Measurements from ENCODE around the gene IL5.
"Not testable (repeated sequence)": the region's sequence is repeated elsewhere in the genome, so short reads cannot be mapped to it uniquely, and the experiment has no call there.

The IL5 gene

GRCh38 chr5:132543472-132544201 is at the start of gene IL5:
Gene IL5 (minus strand): TSS chr5:132543522. CDS start chr5:132543478, 44 bp downstream.
- no peak for DNase-seq (ENCODE audit: low read depth)
- H3K4me3 ChIP-seq (ENCODE audit: low read depth, low read length) = no peak within 1 kb of the TSS

- DNase-seq (ENCODE audit: low read depth) = peak; percentile 17
- H3K4me3 ChIP-seq (ENCODE audit: low read depth, low read length) = no peak overlapping the region
Measured at GRCh38 chr5:132592521-132592920, 49.2 kb upstream of the IL5 start.

- no peak overlapping the region for H3K4me3 ChIP-seq (ENCODE audit: low read depth, low read length)
- no peak for DNase-seq (ENCODE audit: low read depth)
Measured at GRCh38 chr5:132591145-132591544, 47.8 kb upstream of the IL5 start.

GRCh38 chr5:132589467-132589866 is 46.1 kb upstream of the IL5 start:
- DNase-seq (ENCODE audit: low read depth) = no peak
- no peak overlapping the region for H3K4me3 ChIP-seq (ENCODE audit: low read depth, low read length)

- no peak for DNase-seq (ENCODE audit: low read depth)
- no peak overlapping the region for H3K4me3 ChIP-seq (ENCODE audit: low read depth, low read length)
Measured at GRCh38 chr5:132586063-132586462, 42.7 kb upstream of the IL5 start.

GRCh38 chr5:132584560-132584959 is 41.2 kb upstream of the IL5 start:
- not testable (repeated sequence) for DNase-seq (ENCODE audit: low read depth); H3K4me3 ChIP-seq (ENCODE audit: low read depth, low read length)

- H3K4me3 ChIP-seq (ENCODE audit: low read depth, low read length) = no peak overlapping the region
- no peak for DNase-seq (ENCODE audit: low read depth)
Measured at GRCh38 chr5:132576123-132576522, 32.8 kb upstream of the IL5 start.

GRCh38 chr5:132566657-132567056 is 23.3 kb upstream of the IL5 start:
- DNase-seq (ENCODE audit: low read depth) = no peak
- H3K4me3 ChIP-seq (ENCODE audit: low read depth, low read length) = no peak overlapping the region

- not testable (repeated sequence) for H3K4me3 ChIP-seq (ENCODE audit: low read depth, low read length); DNase-seq (ENCODE audit: low read depth)
Measured at GRCh38 chr5:132564555-132564954, 21.2 kb upstream of the IL5 start.

- DNase-seq (ENCODE audit: low read depth) = no peak
- H3K4me3 ChIP-seq (ENCODE audit: low read depth, low read length) = no peak overlapping the region
Measured at GRCh38 chr5:132561601-132562000, 18.3 kb upstream of the IL5 start.

- no peak for DNase-seq (ENCODE audit: low read depth)
- H3K4me3 ChIP-seq (ENCODE audit: low read depth, low read length) = no peak overlapping the region
Measured at GRCh38 chr5:132559383-132560060, 16.2 kb upstream of the IL5 start.

- peak overlapping the region; percentile 68 for H3K4me3 ChIP-seq (ENCODE audit: low read depth, low read length)
- DNase-seq (ENCODE audit: low read depth) = no peak
Measured at GRCh38 chr5:132557478-132558172, 14.3 kb upstream of the IL5 start.

GRCh38 chr5:132556763-132557477 is 13.6 kb upstream of the IL5 start, which contains the start of gene RAD50:
Gene RAD50 (plus strand): TSS chr5:132556977. CDS start chr5:132557325, 348 bp downstream.
- peak within 1 kb of the TSS; percentile 68 for H3K4me3 ChIP-seq (ENCODE audit: low read depth, low read length)
- peak; percentile 60 for DNase-seq (ENCODE audit: low read depth)

GRCh38 chr5:132556153-132556762 is 12.9 kb upstream of the IL5 start:
- DNase-seq (ENCODE audit: low read depth) = no peak
- H3K4me3 ChIP-seq (ENCODE audit: low read depth, low read length) = peak overlapping the region; percentile 68

- DNase-seq (ENCODE audit: low read depth) = no peak
- no peak overlapping the region for H3K4me3 ChIP-seq (ENCODE audit: low read depth, low read length)
Measured at GRCh38 chr5:132549576-132549975, 6.3 kb upstream of the IL5 start.

GRCh38 chr5:132548834-132549233 is 5.5 kb upstream of the IL5 start:
- not testable (repeated sequence) for H3K4me3 ChIP-seq (ENCODE audit: low read depth, low read length); DNase-seq (ENCODE audit: low read depth)

GRCh38 chr5:132547269-132547668 is 3.9 kb upstream of the IL5 start:
- no peak overlapping the region for H3K4me3 ChIP-seq (ENCODE audit: low read depth, low read length)
- DNase-seq (ENCODE audit: low read depth) = no peak

- no peak overlapping the region for H3K4me3 ChIP-seq (ENCODE audit: low read depth, low read length)
- no peak for DNase-seq (ENCODE audit: low read depth)
Measured at GRCh38 chr5:132546108-132546507, 2.8 kb upstream of the IL5 start.

- no peak for DNase-seq (ENCODE audit: low read depth)
- no peak overlapping the region for H3K4me3 ChIP-seq (ENCODE audit: low read depth, low read length)
Measured at GRCh38 chr5:132540764-132541163, 2.6 kb downstream of the IL5 start.
